ENCODE results near the gene BCL6.

Gene BCL6

DNA sequence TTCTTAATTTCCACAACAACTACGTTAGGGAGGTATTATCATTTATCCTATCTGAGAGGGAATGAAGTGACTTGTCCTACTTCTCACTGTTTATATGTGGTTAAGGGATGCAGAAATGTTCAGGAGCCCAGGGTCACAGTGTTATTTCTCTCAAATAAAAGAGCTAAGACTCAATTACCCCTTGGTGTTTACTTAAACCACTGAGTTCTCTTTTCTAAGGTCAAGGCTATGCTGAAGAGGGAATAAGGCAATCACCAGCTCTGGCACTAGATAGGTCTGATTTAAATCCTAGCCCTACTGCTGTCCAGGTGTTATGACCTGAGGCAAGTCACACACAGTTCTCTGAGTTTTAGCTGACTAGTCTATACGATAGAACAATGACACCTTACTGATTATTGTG, 35.7 kb upstream of the BCL6 start:
- no peak for TF ChIP-seq FOXP2 (optimal IDR thresholded peaks at IDR 0.05; ENCODE audit: control extremely low read depth, extremely low read length, insufficient read depth)
- no peak for TF ChIP-seq EZH2 (IDR thresholded peaks at IDR 0.05)
- TF ChIP-seq POLR2AphosphoS5 (IDR thresholded peaks at IDR 0.05; ENCODE audit: borderline replicate concordance, low read depth, low read length): no peak
- no peak overlapping the region for H3K27ac ChIP-seq
- no peak overlapping the region for H3K4me3 ChIP-seq
- H3K36me3 ChIP-seq (ENCODE audit: insufficient read depth, low read length): no peaks in the 10 kb centered on the region
- no peaks in the 10 kb centered on the region for H3K9me3 ChIP-seq (ENCODE audit: low read depth, low read length)
- H3K9ac ChIP-seq (ENCODE audit: insufficient read length): no peak overlapping the region
- DNase-seq (ENCODE audit: low read depth, low spot score): no peak

DNA sequence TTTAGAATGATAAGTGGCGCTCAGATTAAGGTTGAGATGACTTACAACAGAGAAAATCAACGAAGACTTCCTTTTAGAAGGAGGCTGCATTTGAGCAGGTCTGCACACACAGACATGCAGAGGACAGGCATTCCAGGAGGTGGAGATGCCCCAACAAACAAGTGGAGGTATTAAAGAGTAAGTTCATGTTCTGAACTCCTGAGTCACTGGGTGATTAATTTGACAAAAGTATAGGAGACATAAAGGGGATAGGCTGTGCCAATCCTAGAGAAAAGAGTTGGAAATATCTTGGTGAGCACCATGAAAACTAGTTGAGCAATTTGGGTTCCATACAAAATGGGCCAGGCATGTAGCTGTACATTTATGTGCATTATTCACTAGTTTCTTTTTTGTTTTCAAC, 33.5 kb upstream of the BCL6 start:
- no peak for TF ChIP-seq EZH2 (IDR thresholded peaks at IDR 0.05)
- TF ChIP-seq FOXP2 (optimal IDR thresholded peaks at IDR 0.05; ENCODE audit: control extremely low read depth, extremely low read length, insufficient read depth): no peak
- no peak for TF ChIP-seq POLR2AphosphoS5 (IDR thresholded peaks at IDR 0.05; ENCODE audit: borderline replicate concordance, low read depth, low read length)
- Histone ChIP-seq H3K9ac (ENCODE audit: insufficient read length) (no peak overlapping the region), H3K4me3 (no peak overlapping the region), H3K9me3 (ENCODE audit: low read depth, low read length) (no peaks in the 10 kb centered on the region), H3K36me3 (ENCODE audit: insufficient read depth, low read length) (no peaks in the 10 kb centered on the region), H3K27ac (no peak overlapping the region)
- DNase-seq (ENCODE audit: low read depth, low spot score): no peak

DNA sequence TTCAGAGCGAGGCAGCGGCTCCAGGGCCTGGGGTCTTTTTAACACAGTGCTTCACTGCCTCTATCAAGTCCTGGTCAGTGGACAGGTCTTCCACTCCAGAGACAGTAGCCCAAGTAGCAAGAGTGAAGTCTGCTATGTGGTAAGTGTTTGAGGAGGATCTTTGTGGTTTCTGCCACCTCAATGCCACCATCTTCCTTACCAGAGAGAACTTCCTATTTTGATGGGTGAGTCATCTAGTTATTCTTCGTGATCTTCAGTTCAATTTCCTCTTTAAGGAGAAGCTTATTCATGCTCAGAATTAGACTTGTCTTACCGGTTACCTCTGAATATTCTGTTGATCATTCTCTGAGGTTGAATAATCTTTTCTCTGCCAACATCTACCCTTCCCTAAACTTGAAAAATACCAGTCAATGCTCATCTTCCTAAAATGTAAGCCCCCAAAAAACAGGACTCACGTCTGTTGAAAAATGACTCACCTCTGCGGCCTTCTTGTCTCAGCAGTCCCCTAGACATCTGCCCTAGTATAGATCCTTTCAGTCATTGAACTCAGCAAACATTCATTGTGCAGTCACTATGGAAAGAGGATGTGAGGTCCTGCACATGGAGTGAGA, 32.2 kb upstream of the BCL6 start:
- Histone ChIP-seq H3K36me3 (ENCODE audit: insufficient read depth, low read length) (no peaks in the 10 kb centered on the region), H3K4me3 (no peak overlapping the region), H3K9ac (ENCODE audit: insufficient read length) (no peak overlapping the region), H3K9me3 (ENCODE audit: low read depth, low read length) (no peaks in the 10 kb centered on the region), H3K27ac (no peak overlapping the region)
- no peak for DNase-seq (ENCODE audit: low read depth, low spot score)
- TF ChIP-seq POLR2AphosphoS5 (IDR thresholded peaks at IDR 0.05; ENCODE audit: borderline replicate concordance, low read depth, low read length) (no peak), FOXP2 (optimal IDR thresholded peaks at IDR 0.05; ENCODE audit: control extremely low read depth, extremely low read length, insufficient read depth) (no peak), EZH2 (IDR thresholded peaks at IDR 0.05) (no peak)

- no peaks in the 10 kb centered on the region for H3K36me3 ChIP-seq (ENCODE audit: insufficient read depth, low read length)
- no peak overlapping the region for H3K4me3 ChIP-seq
Observed at GRCh38 chr3:187775549-187775948, 30.3 kb upstream of the BCL6 start.

DNA sequence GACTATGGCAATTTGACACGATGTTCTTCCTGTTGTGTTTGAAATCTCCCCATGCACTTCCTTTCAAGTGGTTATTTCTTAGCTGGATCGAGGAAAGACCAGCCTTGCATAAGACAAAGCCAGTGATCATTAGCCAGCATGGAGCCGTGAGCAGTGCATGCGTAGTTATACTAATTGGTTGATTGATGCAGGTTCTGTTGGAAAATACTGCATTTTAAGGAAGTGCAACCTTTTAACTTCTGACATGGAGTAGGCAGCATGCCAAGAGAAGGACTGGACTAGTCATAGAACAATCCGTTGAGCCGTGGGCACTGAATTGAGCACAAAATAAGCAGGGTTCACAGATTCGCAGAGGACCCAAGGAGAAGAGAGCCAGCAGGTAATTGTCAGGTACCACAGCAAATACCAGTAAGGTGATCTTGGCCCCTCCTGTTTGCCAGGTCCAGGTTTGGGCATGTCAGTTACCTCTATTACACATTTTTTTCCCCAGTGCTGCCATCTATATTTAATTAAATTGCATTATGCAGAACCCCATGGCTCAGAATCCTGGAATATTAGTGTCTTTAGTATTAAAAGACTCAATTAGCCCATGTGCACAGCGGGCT, 29.0 kb upstream of the BCL6 start:
- Histone ChIP-seq H3K9ac (ENCODE audit: insufficient read length) (no peak overlapping the region), H3K4me3 (no peak overlapping the region), H3K27ac (no peak overlapping the region), H3K36me3 (ENCODE audit: insufficient read depth, low read length) (no peaks in the 10 kb centered on the region), H3K9me3 (ENCODE audit: low read depth, low read length) (no peaks in the 10 kb centered on the region)
- DNase-seq (ENCODE audit: low read depth, low spot score): no peak
- TF ChIP-seq FOXP2 (optimal IDR thresholded peaks at IDR 0.05; ENCODE audit: control extremely low read depth, extremely low read length, insufficient read depth): no peak

More at GRCh38 chr3:187775549-187775948, 30.3 kb upstream of the BCL6 start:
- no peak for DNase-seq (ENCODE audit: low read depth, low spot score)
- TF ChIP-seq FOXP2 (optimal IDR thresholded peaks at IDR 0.05; ENCODE audit: control extremely low read depth, extremely low read length, insufficient read depth) (no peak), POLR2AphosphoS5 (IDR thresholded peaks at IDR 0.05; ENCODE audit: borderline replicate concordance, low read depth, low read length) (no peak), EZH2 (IDR thresholded peaks at IDR 0.05) (no peak)
- Histone ChIP-seq H3K9me3 (ENCODE audit: low read depth, low read length) (no peaks in the 10 kb centered on the region), H3K27ac (no peak overlapping the region), H3K9ac (ENCODE audit: insufficient read length) (no peak overlapping the region)

GRCh38 chr3:187773233-187774184, 28.2 kb upstream of the BCL6 start:
- Histone ChIP-seq H3K9me3 (ENCODE audit: low read depth, low read length) (no peaks in the 10 kb centered on the region), H3K27ac (no peak overlapping the region), H3K4me3 (no peak overlapping the region), H3K9ac (ENCODE audit: insufficient read length) (no peak overlapping the region), H3K36me3 (ENCODE audit: insufficient read depth, low read length) (no peaks in the 10 kb centered on the region)
- TF ChIP-seq POLR2AphosphoS5 (IDR thresholded peaks at IDR 0.05; ENCODE audit: borderline replicate concordance, low read depth, low read length) (no peak), EZH2 (IDR thresholded peaks at IDR 0.05) (no peak), FOXP2 (optimal IDR thresholded peaks at IDR 0.05; ENCODE audit: control extremely low read depth, extremely low read length, insufficient read depth) (no peak)
- no peak for DNase-seq (ENCODE audit: low read depth, low spot score)

- no peak for DNase-seq (ENCODE audit: low read depth, low spot score)
- Histone ChIP-seq H3K27ac (no peak overlapping the region), H3K9me3 (ENCODE audit: low read depth, low read length) (no peaks in the 10 kb centered on the region), H3K9ac (ENCODE audit: insufficient read length) (no peak overlapping the region), H3K36me3 (ENCODE audit: insufficient read depth, low read length) (no peaks in the 10 kb centered on the region), H3K4me3 (no peak overlapping the region)
- TF ChIP-seq EZH2 (IDR thresholded peaks at IDR 0.05) (no peak), POLR2AphosphoS5 (IDR thresholded peaks at IDR 0.05; ENCODE audit: borderline replicate concordance, low read depth, low read length) (no peak), FOXP2 (optimal IDR thresholded peaks at IDR 0.05; ENCODE audit: control extremely low read depth, extremely low read length, insufficient read depth) (no peak)
Observed at GRCh38 chr3:187770224-187770623, 25.0 kb upstream of the BCL6 start.

- no peak for DNase-seq (ENCODE audit: low read depth, low spot score)
Observed at GRCh38 chr3:187769771-187770170, 24.5 kb upstream of the BCL6 start.

More at GRCh38 chr3:187769771-187770170, 24.5 kb upstream of the BCL6 start:
- H3K27ac ChIP-seq: no peak overlapping the region
- H3K9me3 ChIP-seq (ENCODE audit: low read depth, low read length): no peaks in the 10 kb centered on the region
- TF ChIP-seq POLR2AphosphoS5 (IDR thresholded peaks at IDR 0.05; ENCODE audit: borderline replicate concordance, low read depth, low read length) (no peak), EZH2 (IDR thresholded peaks at IDR 0.05) (no peak)
- H3K4me3 ChIP-seq: no peak overlapping the region
- H3K9ac ChIP-seq (ENCODE audit: insufficient read length): no peak overlapping the region
- no peaks in the 10 kb centered on the region for H3K36me3 ChIP-seq (ENCODE audit: insufficient read depth, low read length)

All from SK-N-MC (cell line).